Left hindlimb (tissue), 1 donor: ENCODE measurements around the gene FMN1.
A peak's percentile ranks its signal among the peaks of the same experiment; 100 is the strongest.
"Not testable (repeated sequence)": the region's sequence is repeated elsewhere in the genome, so short reads cannot be mapped to it uniquely, and the experiment has no call there.

Source experiments
- DNase-seq: peaks from one replicate; pipeline ENCODE4 v3.0.0-alpha.2; 2018

The FMN1 gene

GRCh38 chr15:33089878-33090757, 104.4 kb downstream of the FMN1 start:
- DNase-seq = no peak

- no peak for DNase-seq
Observed at GRCh38 chr15:33089165-33089877, 105.2 kb downstream of the FMN1 start.

GRCh38 chr15:33086500-33087121, 107.9 kb downstream of the FMN1 start:
- no peak for DNase-seq

GRCh38 chr15:33084661-33085060, 109.9 kb downstream of the FMN1 start:
- DNase-seq = no peak

- DNase-seq = no peak
Observed at GRCh38 chr15:33083232-33084081, 111.1 kb downstream of the FMN1 start.

GRCh38 chr15:33080006-33080405, 114.5 kb downstream of the FMN1 start:
- no peak for DNase-seq

GRCh38 chr15:33078607-33079006, 115.9 kb downstream of the FMN1 start:
- no peak for DNase-seq

GRCh38 chr15:33076937-33077336, 117.6 kb downstream of the FMN1 start:
- DNase-seq = no peak

GRCh38 chr15:33074942-33075341, 119.6 kb downstream of the FMN1 start:
- no peak for DNase-seq

- DNase-seq = no peak
Observed at GRCh38 chr15:33074212-33074611, 120.3 kb downstream of the FMN1 start.

- no peak for DNase-seq
Observed at GRCh38 chr15:33071451-33071850, 123.1 kb downstream of the FMN1 start.

- DNase-seq = not testable (repeated sequence)
Observed at GRCh38 chr15:33069903-33070302, 124.6 kb downstream of the FMN1 start.

- DNase-seq = no peak
Observed at GRCh38 chr15:33069161-33069560, 125.4 kb downstream of the FMN1 start.

- peak; percentile 77 for DNase-seq
Observed at GRCh38 chr15:33068511-33068990, 126.0 kb downstream of the FMN1 start.

- peak; percentile 55 for DNase-seq
Observed at GRCh38 chr15:33068007-33068481, 126.5 kb downstream of the FMN1 start.

- DNase-seq = peak; percentile 57
Observed at GRCh38 chr15:33067456-33067855, 127.1 kb downstream of the FMN1 start.

- no peak for DNase-seq
Observed at GRCh38 chr15:33066584-33066983, 127.9 kb downstream of the FMN1 start.

GRCh38 chr15:33064878-33065277, 129.6 kb downstream of the FMN1 start:
- DNase-seq = no peak

- no peak for DNase-seq
Observed at GRCh38 chr15:33059184-33059583, 135.3 kb downstream of the FMN1 start.

- no peak for DNase-seq
Observed at GRCh38 chr15:33057845-33058244, 136.7 kb downstream of the FMN1 start.

GRCh38 chr15:33055962-33056361, 138.6 kb downstream of the FMN1 start:
- no peak for DNase-seq

- DNase-seq = no peak
Observed at GRCh38 chr15:33051528-33051927, 143.0 kb downstream of the FMN1 start.
